NCI-H748 treated with DMSO at 0.1 percent for 48 hours (cell line): ENCODE results near the gene USH1G.
"Not testable (repeated sequence)": the region's sequence is repeated elsewhere in the genome, so short reads cannot be mapped to it uniquely, and the experiment has no call there.

Source experiments
- DNase-seq: peaks from one replicate; lab custom pipeline; 2025; lab: John Stamatoyannopoulos, UW

The USH1G gene

DNA sequence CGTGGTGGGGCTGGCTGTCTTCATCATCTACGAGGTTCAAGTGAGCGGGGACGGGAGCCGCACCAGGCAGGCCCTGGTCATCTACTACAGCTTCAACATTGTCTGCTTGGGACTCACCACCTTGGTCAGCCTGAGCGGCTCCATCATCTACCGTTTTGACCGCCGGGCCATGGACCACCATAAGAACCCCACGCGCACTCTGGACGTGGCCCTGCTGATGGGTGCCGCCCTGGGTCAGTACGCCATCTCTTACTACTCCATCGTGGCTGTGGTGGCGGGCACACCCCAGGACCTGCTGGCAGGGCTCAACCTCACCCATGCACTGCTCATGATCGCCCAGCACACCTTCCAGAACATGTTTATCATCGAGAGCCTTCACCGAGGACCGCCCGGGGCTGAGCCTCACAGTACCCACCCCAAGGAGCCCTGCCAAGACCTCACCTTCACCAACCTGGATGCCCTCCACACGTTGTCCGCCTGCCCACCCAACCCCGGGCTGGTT is 7.5 kb upstream of the USH1G start:
- no peak for DNase-seq

DNA sequence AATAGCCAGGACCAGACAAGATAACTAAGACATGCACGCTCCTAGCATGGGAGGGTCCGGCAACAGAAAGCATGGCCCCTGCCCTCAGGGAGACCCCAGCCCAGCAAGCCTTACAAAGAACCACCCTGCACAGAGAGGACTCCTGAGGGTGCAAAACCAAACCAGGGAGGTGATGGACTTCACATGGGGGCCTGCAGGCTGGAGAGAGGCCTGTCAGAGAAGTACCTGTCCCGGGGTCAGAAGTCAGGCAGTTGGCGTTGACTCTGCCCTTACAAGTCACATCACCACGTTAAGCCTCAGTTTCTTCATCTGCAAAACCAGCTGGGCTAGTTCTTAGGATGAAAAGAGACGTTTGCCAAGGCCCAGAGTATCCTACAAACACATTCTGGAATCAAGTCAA is 5.7 kb upstream of the USH1G start:
- DNase-seq, result no peak

DNA sequence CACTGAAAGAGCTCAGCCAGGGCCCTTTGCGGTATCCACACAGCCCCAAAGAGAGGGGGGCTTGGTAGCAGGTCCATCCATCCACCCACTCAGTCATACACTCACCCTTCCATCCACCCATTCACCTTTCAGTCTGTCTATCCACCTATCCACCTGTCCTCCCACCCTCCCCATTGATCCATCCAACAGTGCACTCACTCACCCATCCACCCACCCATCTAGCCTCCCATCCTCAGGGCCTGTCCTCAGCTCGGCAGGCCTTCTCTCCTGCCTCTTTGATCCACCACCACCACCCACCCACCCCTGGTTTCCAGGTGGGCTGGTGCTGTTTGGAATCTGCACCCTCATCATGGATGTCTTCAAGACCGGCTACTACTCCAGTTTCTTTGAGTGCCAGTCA is 2.2 kb upstream of the USH1G start:
- DNase-seq, result no peak

DNA sequence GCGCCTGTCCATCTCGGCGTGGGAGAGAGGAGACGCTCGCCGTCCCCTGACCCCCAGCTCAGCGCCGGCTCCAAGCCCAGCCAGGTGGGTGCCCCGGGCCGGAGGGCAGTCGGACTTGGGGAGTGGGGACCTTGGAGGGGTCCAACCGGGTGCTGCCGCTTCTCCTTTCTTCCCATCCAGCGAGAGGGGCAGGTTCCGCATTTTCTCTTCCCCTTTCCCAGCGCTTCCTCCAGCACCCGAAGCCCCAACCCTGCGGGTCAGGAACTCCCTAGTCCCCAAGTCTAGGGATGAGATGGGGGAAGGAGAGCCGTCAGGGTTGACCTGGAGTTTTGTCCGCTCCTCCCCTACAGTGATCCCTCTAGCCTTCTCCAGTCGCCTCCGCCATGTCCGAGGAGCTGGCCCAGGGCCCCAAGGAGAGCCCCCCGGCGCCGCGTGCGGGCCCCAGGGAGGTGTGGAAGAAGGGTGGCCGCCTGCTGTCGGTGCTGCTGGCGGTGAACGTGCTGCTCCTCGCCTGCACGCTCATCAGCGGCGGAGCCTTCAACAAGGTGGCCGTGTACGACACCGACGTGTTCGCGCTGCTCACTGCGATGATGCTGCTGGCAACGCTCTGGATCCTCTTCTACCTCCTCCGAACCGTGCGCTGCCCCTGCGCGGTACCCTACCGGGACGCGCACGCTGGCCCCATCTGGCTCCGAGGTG is 1.3 kb upstream of the USH1G start, which contains the start of gene OTOP2:
TSS of gene OTOP2 (plus strand) at position 24 of the 699 bp plus-strand sequence. CDS start at position 384, 360 bp downstream.
- DNase-seq, result no peak

DNA sequence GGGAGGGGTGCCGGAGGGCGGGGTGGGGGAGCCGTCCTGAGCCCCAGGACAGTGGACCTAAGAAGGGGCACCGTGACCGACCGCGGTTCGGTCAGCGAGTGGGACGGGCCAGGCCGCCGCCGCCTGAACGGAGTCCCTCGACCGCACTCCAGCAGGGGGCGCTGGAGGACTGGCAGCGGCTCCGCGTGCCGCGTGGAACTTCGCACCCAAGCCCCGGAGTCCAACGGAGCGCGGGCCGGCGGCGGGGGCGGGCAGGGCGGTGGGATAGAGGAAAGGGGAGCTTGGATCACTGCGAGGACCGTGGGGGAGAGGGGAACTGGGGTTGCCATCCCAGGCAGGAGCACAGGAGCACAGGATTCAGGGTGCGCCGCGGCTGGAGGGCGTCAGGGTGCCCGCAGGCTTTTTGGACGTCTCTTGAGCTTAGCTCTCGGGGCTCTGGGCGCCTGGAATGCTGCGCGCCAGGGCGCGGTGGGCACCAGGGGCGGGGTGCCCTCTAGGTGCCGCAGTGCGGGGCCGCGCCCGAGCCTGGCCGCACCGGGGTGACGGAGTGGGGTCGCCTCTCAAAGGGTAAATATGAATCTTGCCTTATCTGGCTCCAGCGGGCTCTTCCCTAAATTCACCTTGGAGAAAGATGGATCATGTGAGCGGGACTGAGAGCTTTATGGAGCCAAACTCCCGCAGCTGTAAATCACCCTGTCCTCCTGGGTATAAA is 639 bp upstream of the USH1G start:
- DNase-seq, result no peak

DNA sequence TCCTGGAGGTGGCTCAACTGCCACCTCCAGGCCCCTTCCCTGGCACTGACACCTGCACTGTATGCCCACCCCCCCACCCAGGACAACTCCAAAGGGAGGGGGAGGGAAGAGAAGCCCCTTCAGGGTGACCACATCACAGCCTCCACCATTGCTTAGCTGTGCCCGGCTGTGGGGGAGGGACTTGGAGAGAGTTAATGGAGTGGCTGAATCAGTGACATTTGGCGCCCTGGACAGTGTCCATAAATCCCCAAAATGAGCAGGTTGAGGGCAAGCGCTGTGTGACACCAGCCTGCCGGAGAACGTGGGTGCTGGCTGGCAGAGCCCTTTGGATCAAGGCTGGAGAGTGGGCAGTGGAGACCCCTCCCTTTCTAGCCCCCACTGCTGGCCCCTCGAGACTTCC is 883 bp downstream of the USH1G start:
- DNase-seq, result no peak

DNA sequence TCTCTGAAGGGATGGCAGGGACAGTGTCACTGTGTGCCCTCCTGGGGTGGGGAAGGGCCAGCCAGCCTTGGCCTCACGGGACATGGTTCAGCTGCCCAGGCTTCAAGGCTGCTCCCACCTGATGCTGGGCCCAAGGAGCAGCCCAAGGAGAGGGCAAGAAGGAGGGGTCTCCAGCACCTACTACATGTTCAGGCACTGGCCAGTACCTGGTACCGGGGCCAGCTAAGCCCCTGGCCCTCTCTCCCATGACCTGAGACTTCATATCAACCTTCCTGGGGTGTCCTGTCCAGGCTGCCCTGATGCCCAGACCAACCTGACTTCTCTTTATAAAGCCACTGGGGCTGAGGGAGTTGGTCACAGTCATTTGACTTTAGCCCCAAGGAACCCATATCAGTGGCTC is 1.3 kb downstream of the USH1G start:
- DNase-seq, result no peak

DNA sequence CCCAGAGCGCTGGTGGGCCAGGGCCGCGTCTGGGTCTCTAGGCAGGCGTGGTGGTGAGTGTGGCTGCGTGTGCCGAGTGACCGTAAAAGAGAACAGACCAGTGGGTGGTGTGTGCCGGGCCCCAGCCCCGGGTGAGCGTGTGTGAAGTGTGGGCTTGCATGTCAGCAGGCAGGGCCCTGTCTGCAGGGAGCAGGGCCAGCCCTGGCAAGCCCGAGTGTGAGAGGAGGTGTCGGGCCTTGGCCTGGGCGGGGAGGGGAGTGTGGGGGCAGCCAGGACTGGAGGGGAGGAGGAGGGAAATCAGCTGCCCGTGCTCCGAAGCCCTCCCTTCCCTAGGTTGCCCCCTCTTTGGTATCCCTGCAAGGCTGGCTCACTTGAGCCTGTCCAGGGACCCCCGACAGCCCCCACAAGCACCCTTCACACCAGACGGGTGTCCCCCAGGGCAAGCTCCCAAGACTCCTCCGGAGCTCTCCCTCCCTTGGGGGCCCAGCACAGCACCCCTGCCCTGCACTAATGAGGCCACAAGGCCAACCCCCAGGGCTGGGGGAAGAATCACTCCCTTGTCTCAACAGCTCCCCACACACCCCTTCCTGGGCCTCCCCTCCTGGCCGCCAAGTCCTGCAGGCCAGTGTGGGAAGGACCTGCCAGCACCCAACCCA is 1.9 kb downstream of the USH1G start:
- no peak for DNase-seq

DNA sequence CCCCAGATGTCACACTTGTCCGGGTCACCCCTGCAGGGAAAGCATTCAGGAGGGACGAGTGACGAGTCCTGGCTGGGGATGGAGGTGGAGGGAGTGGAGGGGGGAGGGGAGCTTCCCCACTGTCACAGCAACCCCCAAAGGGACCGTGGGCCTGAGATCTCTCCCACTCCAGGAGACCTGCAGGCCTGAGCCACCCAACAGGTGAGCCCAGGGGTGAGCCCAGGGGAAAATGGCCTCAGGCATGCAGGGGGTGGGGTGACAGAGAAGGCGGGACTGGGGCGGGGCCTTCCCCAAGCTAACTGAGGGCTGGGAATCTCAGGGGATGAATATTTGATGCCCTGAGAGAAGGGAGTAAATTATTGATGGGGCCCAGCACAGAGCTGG is 2.4 kb downstream of the USH1G start:
- no peak for DNase-seq

DNA sequence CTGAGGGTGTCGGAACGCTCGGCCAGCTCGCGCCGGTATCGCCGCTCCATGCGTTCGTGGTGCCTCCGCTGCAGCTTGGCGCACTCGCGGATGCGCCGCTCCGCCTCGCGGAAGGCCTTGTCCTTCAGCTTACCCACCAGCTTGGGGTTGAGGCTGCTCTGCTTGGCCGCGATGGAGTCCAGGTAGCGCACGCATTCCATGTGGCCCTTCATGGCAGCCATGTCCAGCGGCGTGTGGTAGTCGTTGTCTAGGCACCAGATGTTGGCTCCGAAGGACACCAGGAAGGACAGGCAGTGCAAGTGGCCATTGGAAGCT is 2.8 kb downstream of the USH1G start:
- no peak for DNase-seq

DNA sequence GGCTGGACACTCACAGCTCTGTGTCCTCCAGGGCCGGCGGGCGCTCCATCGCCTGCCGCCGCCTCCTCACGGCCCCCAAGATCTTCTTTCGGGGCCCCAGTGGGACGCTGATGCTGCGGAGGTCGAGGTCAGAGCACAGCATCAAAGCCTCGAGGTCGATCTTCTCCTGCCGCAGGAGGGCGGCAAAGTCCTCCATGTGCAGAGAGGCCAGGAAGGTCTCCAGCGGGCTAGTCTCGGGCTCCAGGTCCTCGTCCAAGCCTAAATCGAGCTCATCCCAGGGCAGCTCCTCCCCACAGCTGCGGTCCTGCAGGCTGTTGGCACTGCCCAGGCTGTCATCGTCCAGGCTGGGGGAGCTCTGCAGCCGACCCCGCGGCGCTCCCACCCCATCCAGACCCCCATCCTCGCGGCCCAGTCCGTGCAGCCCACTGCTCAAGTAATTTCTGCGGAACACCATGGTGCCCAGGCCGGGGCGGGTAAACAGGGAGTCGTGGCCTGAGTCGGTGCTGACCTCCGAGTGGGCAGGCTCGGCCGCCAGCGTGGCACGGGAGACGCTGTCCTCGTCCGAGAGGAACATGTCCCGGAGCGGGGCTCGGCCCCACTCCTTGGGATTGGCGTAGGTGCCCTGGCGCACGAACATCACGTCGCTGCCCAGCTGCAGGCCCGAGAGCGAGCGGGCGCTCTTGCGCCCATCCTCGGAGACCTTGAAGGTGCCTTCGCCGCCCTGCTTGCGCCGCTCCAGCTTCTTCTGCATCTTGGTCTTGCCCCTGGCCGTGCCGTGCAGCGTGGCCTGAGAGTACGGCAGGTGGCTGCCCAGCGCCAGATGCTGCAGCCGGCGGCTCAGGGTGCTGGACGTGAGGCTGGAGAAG is 3.4 kb downstream of the USH1G start:
- no peak for DNase-seq

DNA sequence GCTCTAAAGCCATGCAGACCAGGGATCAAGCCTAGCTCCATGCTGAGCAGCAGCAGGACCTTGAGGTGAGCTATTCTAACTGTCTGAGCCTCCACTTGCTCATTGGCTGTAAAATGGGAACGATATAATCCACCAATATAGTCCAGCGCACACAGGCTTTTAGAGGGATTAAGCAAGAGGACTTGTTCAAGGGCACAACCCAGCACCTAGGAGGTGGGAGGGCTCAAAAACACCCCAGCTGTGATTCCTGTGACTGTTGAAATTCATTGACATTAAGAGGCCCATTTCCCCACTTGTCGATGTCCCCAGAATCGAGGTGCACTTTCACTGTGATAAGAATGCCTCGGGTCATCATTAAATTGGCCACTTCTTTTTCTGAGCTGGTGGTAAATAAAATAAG is 4.1 kb downstream of the USH1G start:
- no peak for DNase-seq

DNA sequence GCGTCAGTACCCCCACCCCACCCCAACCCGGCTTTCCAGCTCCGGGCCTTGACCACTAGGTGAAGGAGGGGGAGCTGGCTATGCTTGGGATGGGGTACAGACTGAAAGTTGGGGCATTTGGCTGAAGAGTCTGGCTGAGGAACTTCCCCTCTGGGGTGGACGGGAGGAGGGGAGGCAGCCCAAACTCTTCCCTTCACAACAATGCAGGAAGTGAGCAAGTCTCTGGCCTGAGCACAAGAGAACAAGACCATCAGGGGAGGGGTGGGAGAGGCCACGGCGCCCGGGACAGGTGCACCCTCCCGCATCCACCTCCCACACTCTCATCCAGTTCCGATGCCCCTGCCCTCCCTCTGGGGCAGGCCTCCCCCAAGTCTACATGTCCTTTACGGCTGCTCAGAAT is 5.6 kb downstream of the USH1G start:
- DNase-seq, result no peak

DNA sequence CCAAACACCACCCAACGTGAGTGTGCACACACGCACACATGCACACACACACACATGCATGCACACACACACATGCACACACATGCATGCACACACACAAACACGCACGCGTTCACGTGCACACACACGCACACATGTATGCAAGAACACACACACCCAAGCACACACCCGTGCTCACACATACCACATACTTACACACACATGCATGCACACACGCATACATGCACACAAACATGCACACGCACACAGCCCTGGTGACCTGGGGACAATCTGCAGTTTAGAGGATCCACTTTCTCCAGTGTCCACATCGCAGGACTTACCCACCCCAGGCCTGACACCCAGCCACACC is 6.2 kb downstream of the USH1G start:
- DNase-seq, result no peak

DNA sequence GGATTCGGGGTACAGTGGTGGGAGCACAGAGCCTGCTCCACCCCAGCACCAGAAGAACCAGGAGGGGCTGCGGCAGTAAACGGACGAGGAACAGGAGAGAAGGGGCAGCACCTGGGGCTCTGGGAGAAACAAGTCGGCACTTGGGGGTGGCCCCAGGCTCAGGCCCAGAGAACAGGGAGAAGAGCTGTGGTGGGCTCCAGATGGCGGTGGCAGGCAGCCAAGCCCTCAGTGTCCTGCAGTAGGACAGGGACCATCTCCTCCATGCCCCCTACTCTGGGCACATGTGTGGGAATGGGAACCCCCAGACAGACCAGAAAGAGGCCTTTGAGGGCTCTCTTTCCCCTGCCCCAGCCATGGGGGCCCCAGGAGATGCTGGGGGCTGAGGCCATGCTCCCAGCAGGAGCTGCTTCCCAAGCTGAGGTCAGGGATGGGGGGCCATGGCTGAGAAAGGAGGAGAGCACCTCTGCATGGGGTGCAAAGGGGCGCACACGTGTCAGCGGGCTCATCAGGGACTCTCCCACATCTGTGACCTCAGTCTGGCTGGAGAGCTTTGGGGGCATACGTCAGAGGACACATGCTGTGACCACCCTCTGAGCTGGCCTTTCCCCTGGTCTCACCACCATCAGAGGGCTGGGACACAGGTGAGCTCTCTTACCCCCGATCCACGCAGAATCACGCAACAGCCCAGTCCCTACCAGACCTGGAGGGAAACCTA is 6.8 kb downstream of the USH1G start:
- no peak for DNase-seq

DNA sequence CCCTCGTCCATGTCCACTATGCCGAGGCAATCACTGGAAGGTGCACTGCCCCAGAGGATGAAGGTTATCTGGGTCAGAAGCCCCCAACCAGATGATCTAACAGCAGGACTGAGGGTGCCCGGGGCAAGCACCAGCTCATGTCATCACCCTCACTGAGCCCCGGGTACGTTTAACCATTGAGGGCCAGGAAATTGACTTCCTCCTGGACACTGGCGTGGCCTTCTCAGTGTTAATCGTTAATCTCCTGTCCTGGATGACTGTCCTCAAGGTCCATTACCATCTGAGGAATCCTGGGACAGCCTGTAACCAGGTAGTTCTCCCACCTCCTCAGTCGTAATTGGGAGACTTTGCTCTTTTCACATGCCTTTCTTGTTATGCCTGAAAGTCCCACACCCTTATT is 11.6 kb downstream of the USH1G start:
- not testable (repeated sequence) for DNase-seq

DNA sequence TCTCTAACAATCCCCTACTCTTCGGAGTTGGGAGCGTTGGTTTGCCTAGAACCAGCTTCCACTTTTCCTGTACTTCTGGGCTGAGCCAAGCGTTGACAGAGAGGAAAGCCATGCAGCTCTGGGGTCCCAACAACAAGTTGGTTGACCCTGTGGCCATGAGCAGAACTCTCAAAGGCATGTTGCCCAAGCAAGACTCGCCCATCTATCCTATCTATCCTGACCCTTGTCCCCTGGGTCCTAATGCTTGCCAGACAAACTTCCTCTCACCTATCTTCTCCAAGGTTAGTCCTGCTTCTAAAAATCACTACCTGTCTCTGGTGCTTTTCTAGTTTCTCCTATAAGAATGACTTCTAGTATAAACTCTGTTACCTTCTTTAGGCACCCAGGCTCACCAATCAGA is 14.0 kb downstream of the USH1G start:
- not testable (repeated sequence) for DNase-seq

DNA sequence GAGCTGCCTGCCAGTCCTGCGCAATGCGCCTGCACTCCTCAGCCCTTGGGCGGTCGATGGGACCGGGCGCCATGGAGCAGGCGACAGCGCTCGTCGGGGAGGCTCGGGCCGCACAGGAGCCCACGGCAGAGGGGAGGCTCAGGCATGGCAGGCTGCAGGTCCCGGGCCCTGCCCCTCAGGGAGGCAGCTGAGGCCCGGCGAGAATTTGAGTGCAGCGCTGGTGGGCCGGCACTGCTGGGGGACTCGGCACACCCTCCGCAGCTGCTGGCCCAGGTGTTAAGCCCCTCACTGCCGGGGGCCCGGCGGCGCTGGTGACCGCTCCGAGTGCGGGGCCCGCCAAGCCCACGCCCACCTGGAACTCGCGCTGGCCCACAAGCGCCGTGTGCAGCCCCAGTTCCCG is 16.0 kb downstream of the USH1G start:
- no peak for DNase-seq

DNA sequence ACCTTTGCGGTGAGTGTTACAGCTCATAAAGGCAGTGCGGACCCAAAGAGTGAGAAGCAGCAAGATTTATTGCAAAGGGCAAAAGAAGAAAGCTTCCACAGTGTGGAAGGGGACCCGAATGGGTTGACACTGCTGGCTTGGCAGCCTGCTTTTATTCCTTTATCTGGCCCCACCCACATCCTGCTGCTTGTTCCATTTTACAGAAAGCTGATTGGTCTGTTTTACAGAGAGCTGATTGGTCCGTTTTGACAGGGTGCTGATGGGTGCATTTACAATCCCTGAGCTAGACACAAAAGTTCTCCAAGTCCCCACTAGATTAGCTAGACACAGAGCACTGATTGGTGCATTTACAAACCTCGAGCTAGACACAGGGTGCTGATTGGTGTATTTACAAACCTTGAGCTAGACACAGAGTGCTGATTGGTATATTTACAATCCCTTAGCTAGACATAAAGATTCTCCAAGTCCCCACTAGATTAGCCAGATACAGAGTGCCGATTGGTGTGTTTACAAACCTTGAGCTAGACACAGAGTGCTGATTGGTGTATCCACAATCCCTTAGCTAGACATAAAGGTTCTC is 16.8 kb downstream of the USH1G start:
- not testable (repeated sequence) for DNase-seq

DNA sequence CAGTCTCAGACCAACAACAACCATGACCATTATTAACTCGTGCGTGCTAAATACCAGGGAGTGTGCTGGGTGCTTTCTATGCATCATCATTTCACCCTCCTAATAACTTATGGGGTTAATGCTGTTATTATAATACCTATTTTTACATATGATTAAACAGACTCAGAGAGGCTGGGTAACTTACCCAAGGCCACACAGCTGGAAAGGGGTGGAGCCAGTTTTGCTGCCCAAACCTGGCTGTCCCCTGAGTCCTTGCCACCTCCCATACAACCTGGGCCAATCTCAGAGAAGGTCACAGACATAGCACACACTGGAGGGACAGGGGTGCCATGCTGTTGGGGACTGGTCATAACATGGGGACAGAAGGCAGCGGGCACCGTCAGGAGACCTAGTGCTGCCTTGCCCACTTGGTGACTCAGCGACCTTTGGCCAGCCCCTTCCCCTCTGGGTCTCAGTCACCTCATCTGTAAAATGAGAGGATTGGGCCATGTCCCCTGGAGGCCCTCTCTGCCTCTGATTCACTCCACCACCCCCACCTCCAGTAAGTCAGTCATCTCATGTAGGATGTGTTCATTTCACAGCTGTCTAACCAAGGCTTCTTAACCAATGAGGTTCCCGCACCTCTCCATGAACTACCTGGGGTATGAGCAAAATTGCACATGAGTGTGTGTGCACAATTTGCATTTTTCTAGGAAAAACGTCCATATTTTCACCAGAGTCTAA is 18.2 kb downstream of the USH1G start:
- DNase-seq, result no peak

DNA sequence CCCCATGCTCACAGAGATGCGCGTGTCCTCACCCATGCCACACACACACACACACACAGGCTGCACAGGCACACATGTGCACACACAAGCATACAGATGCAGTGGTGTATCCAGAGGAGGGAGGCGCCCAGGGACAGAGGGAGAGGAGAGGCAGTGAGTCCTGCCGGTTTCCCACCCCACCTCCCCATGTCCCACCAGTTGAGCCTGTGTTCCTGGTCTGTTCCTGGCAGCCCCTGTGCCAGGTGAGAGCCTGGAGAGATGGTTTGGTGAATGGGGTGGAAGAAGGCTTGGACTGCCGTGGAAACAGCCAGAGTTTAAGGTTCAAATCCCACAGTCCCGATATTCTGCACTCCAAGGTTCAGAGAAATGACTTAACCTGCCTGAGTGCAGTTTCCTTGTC is 19.4 kb downstream of the USH1G start:
- no peak for DNase-seq
